Activated naive CD4-positive, alpha-beta T cell treated with anti-CD3 and anti-CD28 coated beads, Interleukin-2, amount 50 U/mL, for 24 hours (primary cell): ENCODE results near the gene SCAF1.

Experiments
- H3K27ac Mint-ChIP-seq: one replicate; pipeline ENCODE4 v1.8.0; 2021; ENCODE audit warnings: mild to moderate bottlenecking, mixed read lengths
- H3K27me3 Mint-ChIP-seq: one replicate; pipeline ENCODE4 v1.8.0; 2021; ENCODE audit warnings: mixed read lengths
- H3K36me3 Mint-ChIP-seq: one replicate; pipeline ENCODE4 v1.8.0; 2021; ENCODE audit warnings: mixed read lengths
- H3K4me1 Mint-ChIP-seq: one replicate; pipeline ENCODE4 v1.8.0; 2021; ENCODE audit warnings: mixed read lengths
- H3K4me3 Mint-ChIP-seq: one replicate; pipeline ENCODE4 v1.8.0; 2021; ENCODE audit warnings: mild to moderate bottlenecking, mixed read lengths
- H3K9me3 Mint-ChIP-seq: one replicate; pipeline ENCODE4 v1.8.0; 2021; ENCODE audit warnings: mixed read lengths

Gene SCAF1

GRCh38 chr19:49641688-49642491, at the start of gene SCAF1:
Gene SCAF1 (plus strand): TSS chr19:49642209. CDS start chr19:49645027, 2,818 bp downstream.
- Mint-ChIP-seq H3K9me3 (no peaks in the 10 kb centered on the region), H3K4me1 (peaks cover 65% of the 10 kb centered on the region), H3K4me3 (peak within 1 kb of the TSS; percentile 97), H3K27me3 (no peaks in the 10 kb centered on the region), H3K27ac (peak within 1 kb of the TSS; percentile 97), H3K36me3 (peaks cover 3% of the 10 kb centered on the region)

DNA sequence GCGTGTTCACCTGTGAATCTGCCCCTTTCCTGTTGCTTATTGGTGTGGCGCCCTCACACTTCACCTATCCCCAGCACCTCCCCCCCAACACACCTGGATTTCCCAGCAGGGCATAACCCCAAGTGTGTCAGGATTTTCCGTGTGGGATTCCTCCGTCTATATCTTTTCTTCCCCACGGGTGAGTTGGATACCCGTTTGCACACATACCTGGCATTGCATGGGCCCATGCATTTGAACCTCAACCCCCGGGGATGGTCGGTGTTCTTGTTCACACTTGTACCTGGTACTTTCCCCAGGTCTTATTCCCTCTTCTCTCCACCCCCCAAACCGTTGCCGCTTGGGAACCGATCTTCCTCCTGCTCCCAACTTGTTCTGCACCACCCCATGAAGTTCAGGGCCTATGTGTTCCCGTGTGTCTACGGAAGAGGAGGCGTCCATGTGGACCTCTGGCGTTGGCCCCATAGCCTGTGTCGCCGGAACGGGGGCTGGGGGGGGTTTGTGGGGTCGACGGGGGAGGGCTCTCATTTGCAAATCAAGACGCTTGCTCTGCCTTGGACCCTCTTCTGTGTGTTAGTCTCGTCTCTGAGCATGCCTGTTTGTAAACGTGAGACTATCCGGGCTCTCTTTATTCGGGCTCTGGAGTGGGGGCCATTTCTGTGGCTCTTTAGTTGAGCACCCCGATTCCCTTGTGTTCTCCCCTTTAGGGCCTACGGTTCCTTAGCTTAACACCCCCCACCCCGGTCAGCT, 49.4 kb upstream of the SCAF1 start:
- Mint-ChIP-seq H3K4me3 (peak overlapping the region; percentile 83), H3K9me3 (no peaks in the 10 kb centered on the region), H3K4me1 (peaks cover 38% of the 10 kb centered on the region), H3K36me3 (peaks cover 4% of the 10 kb centered on the region), H3K27me3 (no peaks in the 10 kb centered on the region), H3K27ac (peak overlapping the region; percentile 94)

- Mint-ChIP-seq H3K4me1 (peaks cover 38% of the 10 kb centered on the region), H3K36me3 (peaks cover 4% of the 10 kb centered on the region), H3K4me3 (peak overlapping the region; percentile 83), H3K9me3 (no peaks in the 10 kb centered on the region), H3K27me3 (no peaks in the 10 kb centered on the region), H3K27ac (peak overlapping the region; percentile 94)
These were observed 48.5 kb upstream of the SCAF1 start for GRCh38 chr19:49593233-49594113.

- H3K36me3 Mint-ChIP-seq, result peaks cover 4% of the 10 kb centered on the region
- peak overlapping the region; percentile 83 for H3K4me3 Mint-ChIP-seq
- H3K9me3 Mint-ChIP-seq, result no peaks in the 10 kb centered on the region
- H3K4me1 Mint-ChIP-seq, result peaks cover 33% of the 10 kb centered on the region
- H3K27me3 Mint-ChIP-seq, result no peaks in the 10 kb centered on the region
- H3K27ac Mint-ChIP-seq, result peak overlapping the region; percentile 94
These were observed 47.6 kb upstream of the SCAF1 start for GRCh38 chr19:49594157-49594992.

- H3K36me3 Mint-ChIP-seq, result peaks cover 4% of the 10 kb centered on the region
- peaks cover 29% of the 10 kb centered on the region for H3K4me1 Mint-ChIP-seq
- H3K9me3 Mint-ChIP-seq, result no peaks in the 10 kb centered on the region
- no peak overlapping the region for H3K27ac Mint-ChIP-seq
- no peak overlapping the region for H3K4me3 Mint-ChIP-seq
- H3K27me3 Mint-ChIP-seq, result no peaks in the 10 kb centered on the region
These were observed 46.8 kb upstream of the SCAF1 start for GRCh38 chr19:49594993-49595818.

GRCh38 chr19:49595819-49596404, 46.1 kb upstream of the SCAF1 start:
- no peaks in the 10 kb centered on the region for H3K27me3 Mint-ChIP-seq
- H3K4me1 Mint-ChIP-seq, result peaks cover 33% of the 10 kb centered on the region
- H3K4me3 Mint-ChIP-seq, result no peak overlapping the region
- H3K36me3 Mint-ChIP-seq, result peaks cover 5% of the 10 kb centered on the region
- no peaks in the 10 kb centered on the region for H3K9me3 Mint-ChIP-seq
- H3K27ac Mint-ChIP-seq, result no peak overlapping the region

DNA sequence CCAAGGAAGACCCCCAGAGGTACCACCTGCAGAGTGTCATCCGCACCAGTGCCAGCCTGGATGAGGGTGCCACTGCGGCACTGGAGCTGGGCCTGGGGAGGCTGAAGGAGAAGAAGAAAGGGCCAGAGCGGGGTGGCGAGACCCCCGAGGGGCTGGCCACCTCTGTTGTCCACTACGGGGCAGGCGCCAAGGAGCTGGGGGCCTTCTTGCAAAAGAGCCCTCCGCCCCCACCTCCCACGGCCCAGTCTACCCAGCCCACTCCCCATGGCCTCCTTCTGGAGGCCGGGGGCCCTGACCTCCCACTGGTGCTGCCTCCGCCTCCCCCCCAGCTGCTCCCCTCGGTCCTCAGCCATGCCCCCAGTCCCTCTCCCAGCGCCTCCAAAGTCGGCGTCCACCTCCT, 45.6 kb upstream of the SCAF1 start:
- Mint-ChIP-seq H3K9me3 (no peaks in the 10 kb centered on the region), H3K27ac (no peak overlapping the region)

DNA sequence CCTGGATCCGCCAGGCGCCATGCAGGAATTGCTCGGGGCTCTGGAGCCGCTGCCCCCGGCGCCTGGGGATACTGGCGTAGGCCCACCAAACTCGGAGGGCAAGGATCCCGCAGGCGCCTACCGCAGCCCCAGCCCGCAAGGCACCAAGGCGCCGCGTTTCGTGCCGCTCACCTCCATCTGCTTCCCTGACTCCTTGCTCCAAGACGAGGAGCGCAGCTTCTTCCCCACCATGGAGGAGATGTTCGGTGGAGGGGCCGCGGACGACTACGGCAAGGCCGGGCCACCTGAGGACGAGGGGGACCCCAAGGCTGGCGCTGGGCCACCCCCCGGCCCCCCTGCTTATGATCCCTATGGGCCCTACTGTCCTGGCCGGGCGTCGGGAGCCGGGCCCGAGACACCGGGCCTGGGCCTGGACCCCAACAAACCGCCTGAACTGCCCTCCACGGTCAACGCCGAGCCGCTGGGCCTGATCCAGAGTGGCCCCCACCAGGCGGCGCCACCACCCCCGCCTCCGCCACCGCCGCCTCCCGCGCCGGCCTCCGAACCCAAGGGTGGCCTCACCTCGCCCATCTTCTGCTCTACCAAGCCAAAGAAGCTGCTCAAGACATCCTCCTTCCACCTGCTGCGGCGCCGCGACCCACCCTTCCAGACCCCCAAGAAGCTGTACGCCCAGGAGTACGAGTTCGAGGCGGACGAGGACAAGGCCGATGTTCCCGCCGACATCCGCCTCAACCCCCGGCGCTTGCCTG, 44.9 kb upstream of the SCAF1 start:
- Mint-ChIP-seq H3K27ac (no peak overlapping the region), H3K4me3 (no peak overlapping the region), H3K9me3 (no peaks in the 10 kb centered on the region), H3K4me1 (peaks cover 38% of the 10 kb centered on the region), H3K27me3 (no peaks in the 10 kb centered on the region), H3K36me3 (peaks cover 11% of the 10 kb centered on the region)

More for the DNA sequence above, 45.6 kb upstream of the SCAF1 start:
- no peaks in the 10 kb centered on the region for H3K27me3 Mint-ChIP-seq
- H3K4me3 Mint-ChIP-seq, result no peak overlapping the region
- peaks cover 36% of the 10 kb centered on the region for H3K4me1 Mint-ChIP-seq
- H3K36me3 Mint-ChIP-seq, result peaks cover 8% of the 10 kb centered on the region

- Mint-ChIP-seq H3K27me3 (no peaks in the 10 kb centered on the region), H3K9me3 (no peaks in the 10 kb centered on the region), H3K36me3 (peaks cover 12% of the 10 kb centered on the region), H3K4me1 (peaks cover 35% of the 10 kb centered on the region), H3K4me3 (no peak overlapping the region), H3K27ac (no peak overlapping the region)
These were observed 44.4 kb upstream of the SCAF1 start for GRCh38 chr19:49597703-49597974.

DNA sequence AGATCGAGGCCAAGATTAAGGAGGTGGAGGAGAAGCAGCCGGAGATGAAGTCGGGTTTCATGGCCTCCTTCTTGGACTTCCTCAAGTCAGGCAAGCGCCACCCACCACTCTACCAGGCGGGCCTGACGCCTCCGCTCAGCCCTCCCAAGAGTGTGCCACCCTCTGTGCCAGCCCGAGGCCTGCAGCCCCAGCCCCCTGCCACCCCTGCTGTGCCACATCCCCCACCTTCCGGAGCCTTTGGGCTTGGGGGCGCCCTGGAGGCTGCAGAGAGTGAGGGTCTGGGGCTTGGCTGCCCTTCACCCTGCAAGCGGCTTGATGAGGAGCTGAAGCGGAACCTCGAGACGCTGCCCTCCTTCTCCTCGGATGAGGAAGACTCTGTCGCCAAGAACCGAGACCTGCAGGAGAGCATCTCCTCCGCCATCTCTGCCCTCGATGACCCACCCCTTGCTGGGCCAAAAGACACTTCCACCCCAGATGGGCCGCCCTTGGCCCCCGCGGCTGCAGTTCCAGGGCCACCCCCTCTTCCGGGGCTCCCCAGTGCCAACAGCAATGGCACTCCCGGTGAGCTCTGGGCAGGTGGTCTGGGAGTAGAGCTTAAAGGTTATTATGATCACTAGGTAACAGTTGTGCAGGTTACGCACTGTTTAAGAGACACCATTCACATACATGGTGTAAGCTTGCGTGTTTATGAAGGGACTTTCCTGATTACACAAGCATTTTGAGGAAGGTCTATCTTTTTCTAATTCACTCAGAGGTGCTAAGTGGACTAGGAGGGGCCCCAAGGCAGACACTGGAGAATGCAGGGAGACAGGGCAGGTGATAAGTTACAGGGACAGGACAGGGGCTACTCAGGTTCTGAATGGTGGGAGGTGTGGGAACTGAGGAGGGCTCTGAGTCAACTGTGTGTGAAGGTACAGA, 42.4 kb upstream of the SCAF1 start:
- Mint-ChIP-seq H3K27me3 (no peaks in the 10 kb centered on the region), H3K27ac (peak overlapping the region; percentile 82), H3K9me3 (no peaks in the 10 kb centered on the region), H3K4me3 (no peak overlapping the region), H3K4me1 (peaks cover 19% of the 10 kb centered on the region), H3K36me3 (peaks cover 10% of the 10 kb centered on the region)

DNA sequence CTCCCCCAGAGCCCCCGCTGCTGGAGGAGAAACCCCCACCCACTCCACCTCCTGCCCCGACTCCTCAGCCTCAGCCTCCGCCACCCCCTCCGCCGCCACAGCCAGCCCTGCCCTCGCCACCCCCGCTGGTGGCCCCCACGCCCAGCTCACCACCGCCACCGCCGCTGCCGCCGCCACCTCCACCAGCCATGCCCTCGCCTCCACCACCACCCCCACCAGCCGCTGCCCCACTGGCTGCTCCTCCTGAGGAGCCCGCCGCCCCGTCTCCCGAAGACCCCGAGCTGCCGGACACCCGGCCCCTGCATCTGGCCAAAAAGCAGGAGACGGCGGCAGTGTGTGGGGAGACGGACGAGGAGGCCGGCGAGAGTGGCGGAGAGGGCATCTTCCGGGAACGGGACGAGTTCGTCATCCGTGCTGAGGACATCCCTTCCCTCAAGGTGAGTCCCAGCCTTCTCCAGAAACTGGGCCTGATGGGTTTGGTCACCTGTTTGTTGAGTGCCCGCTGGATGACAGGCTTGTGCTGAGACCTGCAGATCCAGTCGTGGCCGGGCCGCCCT, 40.4 kb upstream of the SCAF1 start:
- Mint-ChIP-seq H3K9me3 (no peaks in the 10 kb centered on the region), H3K4me3 (no peak overlapping the region), H3K36me3 (peaks cover 10% of the 10 kb centered on the region), H3K4me1 (peaks cover 22% of the 10 kb centered on the region), H3K27me3 (no peaks in the 10 kb centered on the region), H3K27ac (peak overlapping the region; percentile 30)

DNA sequence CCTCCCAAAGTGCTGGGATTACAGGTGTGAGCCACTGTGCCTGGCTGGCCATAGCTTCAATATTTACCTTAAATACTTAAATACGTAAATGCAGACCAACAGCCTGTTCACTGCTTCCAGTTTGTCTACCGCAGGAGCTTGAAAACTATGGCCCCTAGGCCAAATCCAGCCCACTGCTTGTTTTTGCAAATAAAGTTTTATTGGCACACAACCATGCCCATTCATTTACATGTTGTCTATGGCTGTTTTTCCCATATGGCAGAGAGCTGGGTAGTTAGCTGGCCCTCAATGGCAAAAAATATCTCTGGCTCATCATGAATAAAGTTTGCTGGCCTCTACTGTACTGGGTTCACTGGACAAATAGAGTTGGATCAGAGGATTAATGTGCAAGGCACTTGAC, 39.2 kb upstream of the SCAF1 start:
- Mint-ChIP-seq H3K4me1 (peaks cover 22% of the 10 kb centered on the region), H3K27ac (no peak overlapping the region), H3K27me3 (no peaks in the 10 kb centered on the region), H3K36me3 (peaks cover 10% of the 10 kb centered on the region), H3K4me3 (no peak overlapping the region), H3K9me3 (no peaks in the 10 kb centered on the region)
